Left lobe of liver (tissue), 2 donors: ENCODE results near the gene GUCY2C. TPM values are rescaled to one million over a fixed set of nuclear protein-coding genes. Genes with fewer than 3 reads are reported as not detected.

ENCODE experiments used
- ATAC-seq: fragments of 200-7000 bp; cut with Tn5 transposase; one replicate; pipeline ENCODE4 v1.9.1; 2020; ENCODE audit warnings: mild to moderate bottlenecking, moderate library complexity
- DNase-seq: peaks from one replicate; pipeline ENCODE4 v3.0.0-alpha.2; 2020; ENCODE audit warnings: low spot score
- total RNA-seq: library from RNA; stranded (reverse); gene quantifications from one replicate; pipeline ENCODE4 v1.2.1, GENCODE V29; 2021
- donor health status: DM: no; HTN: no; CAD: no; lungs with moderate emphysema.
- donor health status: DM: no; HTN: yes; CAD: no.

GUCY2C gene
- total RNA-seq, 1 donor from 2014 or later: not detected

GRCh38 chr12:14576896-14577295 lies 119.5 kb downstream of the GUCY2C start:
- DNase-seq (no peak), ATAC-seq (no peak)

- ATAC-seq (no peak), DNase-seq (no peak)
Observed at GRCh38 chr12:14575585-14575984, 120.8 kb downstream of the GUCY2C start.

GRCh38 chr12:14573118-14573517 lies 123.3 kb downstream of the GUCY2C start:
- ATAC-seq: no peak
- DNase-seq: no peak

- ATAC-seq: no peak
- no peak for DNase-seq
Observed at GRCh38 chr12:14572401-14572800, 124.0 kb downstream of the GUCY2C start.

GRCh38 chr12:14571779-14572178 lies 124.6 kb downstream of the GUCY2C start:
- DNase-seq (no peak), ATAC-seq (no peak)

- no peak for DNase-seq
- no peak for ATAC-seq
Observed at GRCh38 chr12:14570231-14570630, 126.2 kb downstream of the GUCY2C start.

- DNase-seq: peak; percentile 90
Observed at GRCh38 chr12:14567351-14568162, 128.8 kb downstream of the GUCY2C start, which contains the start of gene PLBD1. Gene PLBD1 (minus strand): TSS chr12:14567883. CDS start chr12:14567696, 187 bp downstream.

GRCh38 chr12:14564336-14564959 lies 132.0 kb downstream of the GUCY2C start:
- DNase-seq: no peak

More at GRCh38 chr12:14567351-14568162, 128.8 kb downstream of the GUCY2C start, which contains the start of gene PLBD1:
- ATAC-seq: peak; percentile 94

GRCh38 chr12:14563046-14563445 lies 133.4 kb downstream of the GUCY2C start:
- no peak for ATAC-seq
- no peak for DNase-seq

More at GRCh38 chr12:14564336-14564959, 132.0 kb downstream of the GUCY2C start:
- no peak for ATAC-seq

Other genes with a start within 250 kb of the GUCY2C start
- 2.5 TPM for gene PLBD1, start 128.7 kb downstream of the GUCY2C start, total RNA-seq
- gene WBP11, start 106.9 kb upstream of the GUCY2C start, total RNA-seq: 15.9 TPM
- 0.33 TPM for gene C12orf60, start 107.1 kb upstream of the GUCY2C start, total RNA-seq
- 0.53 TPM for gene SMCO3, start 117.6 kb upstream of the GUCY2C start, total RNA-seq
- 27.5 TPM for gene ART4, start 146.9 kb upstream of the GUCY2C start, total RNA-seq
- gene MGP, start 189.3 kb upstream of the GUCY2C start, total RNA-seq: 5.5 TPM
- 0.30 TPM for gene ERP27, start 241.9 kb upstream of the GUCY2C start, total RNA-seq